DOHH2 (cell line): ENCODE results near the gene ANKRD29.

ENCODE experiments used
- H3F3A ChIP-seq: fragments of 200-600 bp; sonication (generic), shearing (Covaris generic); 2 replicates; pipeline ENCODE4 v1.6.0; 2016; ENCODE audit warnings: antibody characterized with exemption, mild to moderate bottlenecking; ENCODE audit not compliant: control insufficient read depth, insufficient read depth
- H3K27ac ChIP-seq: fragments of 200-600 bp; sonication (generic); 2 replicates; pipeline ENCODE4 v1.5.1; 2014; ENCODE audit warnings: low read depth, mild to moderate bottlenecking, low read length, moderate library complexity
- H3K27me3 ChIP-seq: fragments of 200-600 bp; sonication (generic); 2 replicates; pipeline ENCODE4 v1.6.1; 2014; ENCODE audit warnings: mild to moderate bottlenecking, low read length, mixed read lengths; ENCODE audit not compliant: control insufficient read depth
- H3K36me3 ChIP-seq: fragments of 200-600 bp; sonication (generic); 2 replicates; pipeline ENCODE4 v1.6.1; 2014; ENCODE audit warnings: mild to moderate bottlenecking, low read length, moderate library complexity, mixed read lengths; ENCODE audit not compliant: control insufficient read depth
- H3K4me1 ChIP-seq: fragments of 200-600 bp; sonication (generic); 2 replicates; pipeline ENCODE4 v1.6.1; 2014; ENCODE audit warnings: mild to moderate bottlenecking, low read length, mixed read lengths; ENCODE audit not compliant: control insufficient read depth
- H3K4me2 ChIP-seq: fragments of 200-600 bp; sonication (generic); 2 replicates; pipeline ENCODE4 v1.6.0; 2014; ENCODE audit warnings: mild to moderate bottlenecking, low read length, moderate library complexity
- H3K4me3 ChIP-seq: fragments of 200-600 bp; sonication (generic); 2 replicates; pipeline ENCODE4 v1.5.1; 2014; ENCODE audit warnings: mild to moderate bottlenecking, low read length, mixed read lengths
- H3K79me2 ChIP-seq: fragments of 200-600 bp; sonication (generic); 2 replicates; pipeline ENCODE4 v1.6.1; 2014; ENCODE audit warnings: mild to moderate bottlenecking, low read length, mixed read lengths; ENCODE audit not compliant: control insufficient read depth
- H3K9me2 ChIP-seq: fragments of 200-600 bp; sonication (generic); replicated peaks from 2 replicates; pipeline ENCODE4 v1.6.1; 2014; ENCODE audit warnings: mild to moderate bottlenecking, low read length, mixed read lengths; ENCODE audit not compliant: control insufficient read depth
- H3K9me3 ChIP-seq: fragments of 200-600 bp; sonication (generic); 2 replicates; pipeline ENCODE4 v1.6.1; 2014; ENCODE audit warnings: antibody characterized with exemption, low read length, mixed read lengths; ENCODE audit not compliant: control insufficient read depth, insufficient read depth
- H4K20me1 ChIP-seq: fragments of 200-600 bp; sonication (generic); 2 replicates; pipeline ENCODE4 v1.6.0; 2014; ENCODE audit warnings: low read depth, mild to moderate bottlenecking, antibody characterized with exemption, low read length, moderate library complexity; ENCODE audit not compliant: control insufficient read depth, insufficient read depth
- EZH2phosphoT487 ChIP-seq: fragments of 200-600 bp; sonication (generic); IDR thresholded peaks from 2 replicates; pipeline ENCODE4 v1.6.1; 2017; ENCODE audit warnings: borderline replicate concordance, mild to moderate bottlenecking, antibody characterized with exemption, low read length, moderate library complexity, mixed read lengths
- TF ChIP-seq, protein P1 (sequence below): fragments of 200-600 bp; sonication (generic); IDR thresholded peaks from one replicate; pipeline ENCODE4 v1.5.1; 2014; ENCODE audit warnings: antibody characterized with exemption, mild to moderate bottlenecking, low read depth, low read length; ENCODE audit not compliant: poor library complexity, severe bottlenecking

ANKRD29 gene

DNA sequence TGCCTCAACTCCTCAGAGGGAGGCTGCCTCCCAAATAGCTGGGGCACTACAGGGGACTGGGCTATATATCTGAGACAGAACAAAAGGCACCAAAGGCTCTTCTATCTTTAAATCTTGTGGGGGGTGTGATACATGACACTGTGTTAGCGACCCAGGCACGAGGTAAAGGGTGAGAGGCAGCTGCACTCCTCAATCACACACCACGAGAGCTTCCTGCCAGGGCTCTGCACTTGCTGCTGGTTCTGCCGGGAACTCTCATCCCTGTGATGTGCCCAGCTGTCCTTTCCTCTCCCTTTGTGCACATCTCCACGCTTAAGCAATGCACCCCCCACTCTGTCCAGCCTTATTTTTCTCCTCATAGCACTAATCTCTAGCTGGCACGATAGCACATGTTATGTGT, 108.8 kb downstream of the ANKRD29 start:
- H3K36me3 ChIP-seq, result peaks cover 63% of the 10 kb centered on the region

DNA sequence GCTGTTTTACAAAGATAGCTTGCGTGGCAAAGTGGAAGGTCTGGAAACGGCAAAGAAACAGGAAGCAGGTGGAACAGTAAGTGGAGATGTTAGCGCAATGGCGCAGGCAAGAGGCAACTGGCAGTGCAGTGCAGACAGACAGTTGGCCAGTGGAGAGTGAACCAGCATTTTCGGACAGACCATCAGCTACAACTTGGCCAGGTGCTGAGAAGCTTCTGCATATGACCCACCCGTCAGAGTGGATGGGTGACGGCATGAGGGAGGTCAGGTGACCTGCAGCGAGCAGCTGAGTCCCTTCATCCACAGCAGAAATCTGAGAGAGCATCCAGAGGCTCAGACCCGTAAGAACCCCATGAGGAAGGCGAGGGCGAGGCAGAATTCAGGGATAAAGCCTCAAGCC, 110.2 kb downstream of the ANKRD29 start:
- Histone ChIP-seq H3K9me3 (no peaks in the 10 kb centered on the region), H3K27me3 (no peaks in the 10 kb centered on the region), H3K36me3 (peaks cover 64% of the 10 kb centered on the region), H3K79me2 (no peaks in the 10 kb centered on the region), H3K4me2 (no peak overlapping the region), H3F3A (no peaks in the 10 kb centered on the region), H3K27ac (no peak overlapping the region), H3K9me2 (no peaks in the 10 kb centered on the region), H3K4me1 (no peaks in the 10 kb centered on the region), H4K20me1 (no peaks in the 10 kb centered on the region), H3K4me3 (no peak overlapping the region)
- TF ChIP-seq EZH2phosphoT487, result no peak
- TF ChIP-seq, protein P1, sequence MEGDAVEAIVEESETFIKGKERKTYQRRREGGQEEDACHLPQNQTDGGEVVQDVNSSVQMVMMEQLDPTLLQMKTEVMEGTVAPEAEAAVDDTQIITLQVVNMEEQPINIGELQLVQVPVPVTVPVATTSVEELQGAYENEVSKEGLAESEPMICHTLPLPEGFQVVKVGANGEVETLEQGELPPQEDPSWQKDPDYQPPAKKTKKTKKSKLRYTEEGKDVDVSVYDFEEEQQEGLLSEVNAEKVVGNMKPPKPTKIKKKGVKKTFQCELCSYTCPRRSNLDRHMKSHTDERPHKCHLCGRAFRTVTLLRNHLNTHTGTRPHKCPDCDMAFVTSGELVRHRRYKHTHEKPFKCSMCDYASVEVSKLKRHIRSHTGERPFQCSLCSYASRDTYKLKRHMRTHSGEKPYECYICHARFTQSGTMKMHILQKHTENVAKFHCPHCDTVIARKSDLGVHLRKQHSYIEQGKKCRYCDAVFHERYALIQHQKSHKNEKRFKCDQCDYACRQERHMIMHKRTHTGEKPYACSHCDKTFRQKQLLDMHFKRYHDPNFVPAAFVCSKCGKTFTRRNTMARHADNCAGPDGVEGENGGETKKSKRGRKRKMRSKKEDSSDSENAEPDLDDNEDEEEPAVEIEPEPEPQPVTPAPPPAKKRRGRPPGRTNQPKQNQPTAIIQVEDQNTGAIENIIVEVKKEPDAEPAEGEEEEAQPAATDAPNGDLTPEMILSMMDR, result no peak

More for the DNA sequence above, 108.8 kb downstream of the ANKRD29 start:
- no peak overlapping the region for H3K4me2 ChIP-seq
- H3K27ac ChIP-seq, result no peak overlapping the region
- no peaks in the 10 kb centered on the region for H4K20me1 ChIP-seq
- H3F3A ChIP-seq, result no peaks in the 10 kb centered on the region
- H3K27me3 ChIP-seq, result no peaks in the 10 kb centered on the region
- H3K9me3 ChIP-seq, result no peaks in the 10 kb centered on the region
- TF ChIP-seq, protein P1, result no peak
- no peak for TF ChIP-seq EZH2phosphoT487
- no peaks in the 10 kb centered on the region for H3K4me1 ChIP-seq
- H3K4me3 ChIP-seq, result no peak overlapping the region
- no peaks in the 10 kb centered on the region for H3K9me2 ChIP-seq
- H3K79me2 ChIP-seq, result no peaks in the 10 kb centered on the region

DNA sequence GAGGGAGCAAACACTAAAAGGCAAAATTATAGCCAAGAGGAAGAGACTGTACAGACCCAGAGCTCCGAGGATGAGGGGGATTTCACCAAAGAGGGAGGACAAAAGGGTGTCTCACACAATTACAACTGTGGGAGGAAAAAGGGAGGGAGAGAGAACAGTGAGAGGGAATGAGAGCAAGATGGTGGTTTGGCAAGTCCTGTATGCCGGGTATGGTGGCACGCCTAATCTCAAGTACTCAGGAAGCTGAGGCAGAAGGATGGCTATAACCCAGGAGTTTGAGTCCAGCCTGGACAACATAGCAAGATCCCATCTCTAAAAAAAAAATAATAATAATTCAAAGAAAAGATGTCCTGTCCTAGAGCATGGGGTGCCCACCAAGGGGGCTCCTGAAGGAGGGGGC, 110.7 kb downstream of the ANKRD29 start:
- Histone ChIP-seq H3K4me3 (no peak overlapping the region), H3F3A (no peaks in the 10 kb centered on the region), H3K4me2 (no peak overlapping the region), H3K36me3 (peaks cover 66% of the 10 kb centered on the region), H3K79me2 (no peaks in the 10 kb centered on the region), H3K4me1 (no peaks in the 10 kb centered on the region), H3K9me2 (no peaks in the 10 kb centered on the region), H4K20me1 (no peaks in the 10 kb centered on the region), H3K9me3 (no peaks in the 10 kb centered on the region), H3K27ac (no peak overlapping the region), H3K27me3 (no peaks in the 10 kb centered on the region)
- TF ChIP-seq, protein P1, result no peak
- TF ChIP-seq EZH2phosphoT487, result no peak

DNA sequence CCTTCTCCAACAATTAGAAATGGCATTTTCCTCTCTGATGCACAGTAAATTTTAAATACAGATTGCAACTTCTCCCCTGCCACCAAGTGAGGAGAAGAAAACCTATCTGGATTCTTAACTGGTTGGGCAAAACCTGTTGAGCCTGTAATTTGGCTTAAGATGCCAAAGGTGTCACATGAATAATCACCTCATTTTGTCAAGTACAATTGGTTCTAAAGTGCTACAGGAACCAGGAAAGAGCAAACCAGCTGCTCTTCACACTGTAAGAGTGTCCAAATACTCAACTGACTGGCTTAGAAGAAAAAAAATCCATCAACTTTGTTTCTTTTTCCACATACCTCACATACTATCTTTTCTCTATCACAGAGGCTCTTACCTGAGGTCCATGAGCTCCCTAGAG, 111.8 kb downstream of the ANKRD29 start:
- Histone ChIP-seq H3K4me2 (no peak overlapping the region), H3K9me3 (no peaks in the 10 kb centered on the region), H3K4me3 (no peak overlapping the region), H3K36me3 (peaks cover 66% of the 10 kb centered on the region), H3K9me2 (no peaks in the 10 kb centered on the region), H3K27ac (no peak overlapping the region), H3F3A (no peaks in the 10 kb centered on the region), H3K27me3 (no peaks in the 10 kb centered on the region), H3K79me2 (no peaks in the 10 kb centered on the region), H3K4me1 (no peaks in the 10 kb centered on the region), H4K20me1 (no peaks in the 10 kb centered on the region)
- TF ChIP-seq EZH2phosphoT487, result no peak
- TF ChIP-seq, protein P1, result no peak
